Panc1 (cell line): Measurements from ENCODE around the gene CDH15. TPM values are rescaled to one million over a fixed set of nuclear protein-coding genes. Genes with fewer than 3 reads are reported as not detected.

Experiments
- ATAC-seq: fragments of 200-7000 bp; cut with Tn5 transposase; 2 replicates; pipeline ENCODE4 v1.9.1; 2020; ENCODE audit warnings: mild to moderate bottlenecking, moderate library complexity
- BruUV-seq: library from RNA; stranded (reverse); fragments of 400-500 nt; replicated peaks from 2 replicates; lab custom pipeline; 2021; lab: Mats Ljungman, UMichigan
- CTCF ChIA-PET: fragments of 300-600 bp; sonication (Branson Sonifier 250); formaldehyde crosslinking; loops from one replicate; lab custom pipeline; 2022; ENCODE audit warnings: antibody characterized with exemption; lab: Charles Lee
- POLR2A ChIA-PET: fragments of 300-600 bp; sonication (Branson Sonifier 250); formaldehyde crosslinking; loops from one replicate; lab custom pipeline; 2022; ENCODE audit warnings: antibody characterized with exemption; lab: Charles Lee
- DNase-seq: peaks from one replicate; pipeline ENCODE4 v3.0.0-alpha.2; 2010; ENCODE audit warnings: low read depth, low spot score
- H3K27ac ChIP-seq: 2 replicates; pipeline ENCODE4 v1.5.1; 2011; ENCODE audit warnings: mild to moderate bottlenecking, low read length, inconsistent platforms
- H3K27me3 ChIP-seq: fragments of 200-500 bp; sonication (Bioruptor generic); 2 replicates; pipeline ENCODE4 v1.6.0; 2014; ENCODE audit warnings: low read length, inconsistent platforms; ENCODE audit not compliant: control insufficient read depth, insufficient read depth
- H3K36me3 ChIP-seq: fragments of 200-500 bp; sonication (Bioruptor generic); 2 replicates; pipeline ENCODE4 v1.5.1; 2014; ENCODE audit warnings: inconsistent platforms, mild to moderate bottlenecking, low read length, moderate library complexity; ENCODE audit not compliant: control insufficient read depth, insufficient read depth
- H3K4me1 ChIP-seq: 2 replicates; pipeline ENCODE4 v1.5.1; 2011; ENCODE audit warnings: inconsistent platforms, mild to moderate bottlenecking, low read length, moderate library complexity; ENCODE audit not compliant: control insufficient read depth, insufficient read depth
- H3K4me3 ChIP-seq, 2 experiments: 2 replicates each; pipeline ENCODE4 v1.5.1; 2011 to 2012; ENCODE audit warnings: low read depth in 2 of 2, low read length in 2 of 2, mild to moderate bottlenecking in 2 of 2, inconsistent platforms in 1 of 2, moderate library complexity in 1 of 2
- H3K9me3 ChIP-seq: fragments of 200-500 bp; sonication (Bioruptor generic); 2 replicates; pipeline ENCODE4 v1.5.1; 2014; ENCODE audit warnings: low read depth, mild to moderate bottlenecking, inconsistent platforms, low read length, moderate library complexity; ENCODE audit not compliant: control insufficient read depth, insufficient read depth
- POLR2AphosphoS5 ChIP-seq: IDR thresholded peaks from 2 replicates; pipeline ENCODE4 v1.6.1; 2012; ENCODE audit warnings: mild to moderate bottlenecking, low read depth, low read length, moderate library complexity
- SIN3A ChIP-seq: IDR thresholded peaks from 2 replicates; pipeline ENCODE4 v1.6.1; 2012; ENCODE audit warnings: low read depth, mild to moderate bottlenecking, low read length, moderate library complexity, borderline replicate concordance; ENCODE audit not compliant: insufficient read depth
- TCF7L2 ChIP-seq: IDR thresholded peaks from 2 replicates; pipeline ENCODE4 v1.6.1; 2011; ENCODE audit warnings: mild to moderate bottlenecking, low read depth, low read length, inconsistent platforms
- in situ Hi-C: cut with HindIII; loops from 2 replicates; pipeline ENCODE4 v1.10.0; 2016; ENCODE audit warnings: low sequenced_read_pairs, low pct_unique_long_range_greater_than_20kb
- intact Hi-C: fragments of 100-400 bp; cut with micrococcal nuclease; formaldehyde crosslinking; loops from one replicate; pipeline ENCODE4 v1.10.0; 2022; ENCODE audit not compliant: unreplicated experiment
- total RNA-seq: library from RNA; stranded (reverse); gene quantifications from one replicate; pipeline ENCODE4 v1.2.1, GENCODE V29; 2021; ENCODE audit not compliant: unreplicated experiment
- TF ChIP-seq, protein P1 (sequence below), 2 experiments: IDR thresholded peaks; 2 replicates each; pipeline ENCODE4 v1.6.1; 2011 to 2012; ENCODE audit warnings: low read depth in 2 of 2, control low read depth in 1 of 2, low read length in 1 of 2, mild to moderate bottlenecking in 1 of 2, moderate library complexity in 1 of 2; ENCODE audit not compliant: insufficient read depth in 1 of 2
- TF ChIP-seq, protein P2 (sequence below): fragments of 450-650 bp; IDR thresholded peaks from 2 replicates; pipeline ENCODE4 v1.5.1; 2017; ENCODE audit warnings: mild to moderate bottlenecking

The CDH15 gene
- total RNA-seq, 1 experiment from 2014 or later, result 0.51 TPM

DNA sequence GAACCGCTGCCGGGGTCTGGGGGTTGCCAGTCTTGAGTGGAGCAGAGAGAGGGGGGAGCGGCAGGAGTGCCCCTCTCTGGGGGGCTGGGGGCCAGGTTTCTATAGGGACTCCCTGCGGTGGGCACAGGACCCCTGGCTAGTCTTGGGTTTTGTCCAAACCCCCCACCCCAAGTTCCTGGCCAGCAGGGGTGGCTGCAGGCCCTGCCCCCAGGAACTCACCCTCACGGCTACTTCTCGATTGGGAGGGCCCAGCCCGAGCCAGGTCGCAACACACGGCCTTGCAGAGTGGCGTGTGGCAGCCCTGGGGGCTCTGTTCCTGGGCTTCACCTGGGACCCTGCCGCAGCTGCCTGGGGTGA is 601 bp downstream of the CDH15 start:
- Histone ChIP-seq H3K36me3 (no peaks in the 10 kb centered on the region), H3K4me3 (no peak overlapping the region), H3K4me1 (peaks cover 6% of the 10 kb centered on the region; the same call in 1 of the 2 replicates), H3K27ac (no peak overlapping the region), H3K9me3 (no peaks in the 10 kb centered on the region), H3K27me3 (no peaks in the 10 kb centered on the region)
- ATAC-seq, result no peak
- no peak for DNase-seq
- in situ Hi-C loops (no loop called here), intact Hi-C loops (no loop called here)
- no TSS peak for BruUV-seq
- TF ChIP-seq TCF7L2 (no peak), SIN3A (no peak), POLR2AphosphoS5 (no peak)
- TF ChIP-seq, protein P1, sequence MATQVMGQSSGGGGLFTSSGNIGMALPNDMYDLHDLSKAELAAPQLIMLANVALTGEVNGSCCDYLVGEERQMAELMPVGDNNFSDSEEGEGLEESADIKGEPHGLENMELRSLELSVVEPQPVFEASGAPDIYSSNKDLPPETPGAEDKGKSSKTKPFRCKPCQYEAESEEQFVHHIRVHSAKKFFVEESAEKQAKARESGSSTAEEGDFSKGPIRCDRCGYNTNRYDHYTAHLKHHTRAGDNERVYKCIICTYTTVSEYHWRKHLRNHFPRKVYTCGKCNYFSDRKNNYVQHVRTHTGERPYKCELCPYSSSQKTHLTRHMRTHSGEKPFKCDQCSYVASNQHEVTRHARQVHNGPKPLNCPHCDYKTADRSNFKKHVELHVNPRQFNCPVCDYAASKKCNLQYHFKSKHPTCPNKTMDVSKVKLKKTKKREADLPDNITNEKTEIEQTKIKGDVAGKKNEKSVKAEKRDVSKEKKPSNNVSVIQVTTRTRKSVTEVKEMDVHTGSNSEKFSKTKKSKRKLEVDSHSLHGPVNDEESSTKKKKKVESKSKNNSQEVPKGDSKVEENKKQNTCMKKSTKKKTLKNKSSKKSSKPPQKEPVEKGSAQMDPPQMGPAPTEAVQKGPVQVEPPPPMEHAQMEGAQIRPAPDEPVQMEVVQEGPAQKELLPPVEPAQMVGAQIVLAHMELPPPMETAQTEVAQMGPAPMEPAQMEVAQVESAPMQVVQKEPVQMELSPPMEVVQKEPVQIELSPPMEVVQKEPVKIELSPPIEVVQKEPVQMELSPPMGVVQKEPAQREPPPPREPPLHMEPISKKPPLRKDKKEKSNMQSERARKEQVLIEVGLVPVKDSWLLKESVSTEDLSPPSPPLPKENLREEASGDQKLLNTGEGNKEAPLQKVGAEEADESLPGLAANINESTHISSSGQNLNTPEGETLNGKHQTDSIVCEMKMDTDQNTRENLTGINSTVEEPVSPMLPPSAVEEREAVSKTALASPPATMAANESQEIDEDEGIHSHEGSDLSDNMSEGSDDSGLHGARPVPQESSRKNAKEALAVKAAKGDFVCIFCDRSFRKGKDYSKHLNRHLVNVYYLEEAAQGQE (IDR thresholded peaks at IDR 0.05; ENCODE audit: insufficient read depth in 1 of 2, low read depth in 2 of 2, low read length in 1 of 2), result no peak
- TF ChIP-seq, protein P2, sequence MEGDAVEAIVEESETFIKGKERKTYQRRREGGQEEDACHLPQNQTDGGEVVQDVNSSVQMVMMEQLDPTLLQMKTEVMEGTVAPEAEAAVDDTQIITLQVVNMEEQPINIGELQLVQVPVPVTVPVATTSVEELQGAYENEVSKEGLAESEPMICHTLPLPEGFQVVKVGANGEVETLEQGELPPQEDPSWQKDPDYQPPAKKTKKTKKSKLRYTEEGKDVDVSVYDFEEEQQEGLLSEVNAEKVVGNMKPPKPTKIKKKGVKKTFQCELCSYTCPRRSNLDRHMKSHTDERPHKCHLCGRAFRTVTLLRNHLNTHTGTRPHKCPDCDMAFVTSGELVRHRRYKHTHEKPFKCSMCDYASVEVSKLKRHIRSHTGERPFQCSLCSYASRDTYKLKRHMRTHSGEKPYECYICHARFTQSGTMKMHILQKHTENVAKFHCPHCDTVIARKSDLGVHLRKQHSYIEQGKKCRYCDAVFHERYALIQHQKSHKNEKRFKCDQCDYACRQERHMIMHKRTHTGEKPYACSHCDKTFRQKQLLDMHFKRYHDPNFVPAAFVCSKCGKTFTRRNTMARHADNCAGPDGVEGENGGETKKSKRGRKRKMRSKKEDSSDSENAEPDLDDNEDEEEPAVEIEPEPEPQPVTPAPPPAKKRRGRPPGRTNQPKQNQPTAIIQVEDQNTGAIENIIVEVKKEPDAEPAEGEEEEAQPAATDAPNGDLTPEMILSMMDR, result no peak
- CTCF ChIA-PET, result no interaction called here
- POLR2A ChIA-PET, result no interaction called here

GRCh38 chr16:89172528-89173173 is 1.1 kb downstream of the CDH15 start:
- H3K4me1 ChIP-seq, result peaks cover 6% of the 10 kb centered on the region; the same call in 1 of the 2 replicates
- BruUV-seq, result no TSS peak
- intact Hi-C loops, result no loop called here
- no peak for DNase-seq
- no peaks in the 10 kb centered on the region for H3K9me3 ChIP-seq
- POLR2A ChIA-PET, result no interaction called here
- TF ChIP-seq POLR2AphosphoS5 (no peak), SIN3A (no peak), TCF7L2 (no peak)
- TF ChIP-seq, protein P1 (IDR thresholded peaks at IDR 0.05; ENCODE audit: insufficient read depth in 1 of 2, low read depth in 2 of 2, low read length in 1 of 2), result no peak
- TF ChIP-seq, protein P2, result no peak
- in situ Hi-C loops, result no loop called here
- H3K27me3 ChIP-seq, result no peaks in the 10 kb centered on the region
- CTCF ChIA-PET, result no interaction called here
- no peak overlapping the region for H3K27ac ChIP-seq
- H3K4me3 ChIP-seq, result no peak overlapping the region
- H3K36me3 ChIP-seq, result no peaks in the 10 kb centered on the region
- ATAC-seq, result no peak
